DOHH2 (cell line): ENCODE measurements around the gene LSR.

Experiments used
- EZH2phosphoT487 ChIP-seq: fragments of 200-600 bp; sonication (generic); IDR thresholded peaks from 2 replicates; pipeline ENCODE4 v1.6.1; 2017; ENCODE audit warnings: borderline replicate concordance, mild to moderate bottlenecking, antibody characterized with exemption, low read length, moderate library complexity, mixed read lengths
- TF ChIP-seq, protein P1 (sequence below): fragments of 200-600 bp; sonication (generic); IDR thresholded peaks from one replicate; pipeline ENCODE4 v1.5.1; 2014; ENCODE audit warnings: antibody characterized with exemption, mild to moderate bottlenecking, low read depth, low read length; ENCODE audit not compliant: poor library complexity, severe bottlenecking

DNA sequence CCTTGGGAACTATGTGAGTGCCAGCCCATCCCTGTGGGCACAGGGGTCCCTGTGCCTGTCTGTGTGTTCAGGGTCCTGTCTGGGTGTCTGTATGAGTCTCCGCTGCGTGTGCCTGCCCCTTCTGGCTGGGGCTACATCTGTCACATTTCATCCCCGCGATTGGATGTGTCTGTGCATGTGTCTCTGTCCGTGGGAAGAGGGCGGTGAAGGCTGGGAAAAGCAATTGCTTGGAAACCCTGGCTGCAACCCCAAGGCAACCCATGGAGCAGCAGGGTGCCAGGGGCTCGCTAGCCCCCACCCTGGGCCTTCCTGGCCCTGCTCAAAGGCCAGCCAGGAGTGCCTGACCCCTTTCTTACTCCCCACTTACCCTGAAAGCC, 44.5 kb downstream of the LSR start:
- TF ChIP-seq, protein P1, sequence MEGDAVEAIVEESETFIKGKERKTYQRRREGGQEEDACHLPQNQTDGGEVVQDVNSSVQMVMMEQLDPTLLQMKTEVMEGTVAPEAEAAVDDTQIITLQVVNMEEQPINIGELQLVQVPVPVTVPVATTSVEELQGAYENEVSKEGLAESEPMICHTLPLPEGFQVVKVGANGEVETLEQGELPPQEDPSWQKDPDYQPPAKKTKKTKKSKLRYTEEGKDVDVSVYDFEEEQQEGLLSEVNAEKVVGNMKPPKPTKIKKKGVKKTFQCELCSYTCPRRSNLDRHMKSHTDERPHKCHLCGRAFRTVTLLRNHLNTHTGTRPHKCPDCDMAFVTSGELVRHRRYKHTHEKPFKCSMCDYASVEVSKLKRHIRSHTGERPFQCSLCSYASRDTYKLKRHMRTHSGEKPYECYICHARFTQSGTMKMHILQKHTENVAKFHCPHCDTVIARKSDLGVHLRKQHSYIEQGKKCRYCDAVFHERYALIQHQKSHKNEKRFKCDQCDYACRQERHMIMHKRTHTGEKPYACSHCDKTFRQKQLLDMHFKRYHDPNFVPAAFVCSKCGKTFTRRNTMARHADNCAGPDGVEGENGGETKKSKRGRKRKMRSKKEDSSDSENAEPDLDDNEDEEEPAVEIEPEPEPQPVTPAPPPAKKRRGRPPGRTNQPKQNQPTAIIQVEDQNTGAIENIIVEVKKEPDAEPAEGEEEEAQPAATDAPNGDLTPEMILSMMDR = no peak
- no peak for TF ChIP-seq EZH2phosphoT487
